Superior temporal gyrus (tissue), 1 donor: ENCODE results near the gene BCAR1.
"Not testable (repeated sequence)": the region's sequence is repeated elsewhere in the genome, so short reads cannot be mapped to it uniquely, and the experiment has no call there.

Source experiments
- DNase-seq: peaks from one replicate; pipeline ENCODE4 v3.0.0-alpha.2; 2016; ENCODE audit errors: extremely low spot score

The BCAR1 gene

GRCh38 chr16:75251280-75252048 lies at the start of gene BCAR1:
Gene BCAR1 (minus strand): TSS chr16:75251624. CDS start chr16:75251482, 142 bp downstream.
- DNase-seq = peak; percentile 84

- peak; percentile 56 for DNase-seq
Measured at GRCh38 chr16:75298267-75298666, 46.8 kb upstream of the BCAR1 start.

DNA sequence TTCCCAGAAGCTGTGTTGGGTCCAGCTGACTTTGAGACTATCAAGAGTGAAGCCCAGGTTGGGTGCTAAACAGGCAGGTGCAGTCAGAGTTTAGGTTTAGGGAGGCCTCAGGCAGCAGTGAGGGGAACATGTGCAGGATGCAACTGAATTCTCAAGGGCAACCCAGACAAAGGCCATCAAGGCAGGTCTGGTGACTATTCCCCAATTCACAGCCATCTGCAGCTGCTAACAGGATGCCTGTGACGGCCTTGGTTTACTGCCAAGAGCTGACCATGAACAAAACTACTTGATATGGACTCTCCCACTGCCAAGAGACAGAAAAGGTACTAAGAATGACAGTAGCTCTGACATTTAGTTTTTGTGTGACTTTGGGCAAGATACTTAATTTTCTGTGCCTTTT lies 45.2 kb upstream of the BCAR1 start:
- peak; percentile 75 for DNase-seq

DNA sequence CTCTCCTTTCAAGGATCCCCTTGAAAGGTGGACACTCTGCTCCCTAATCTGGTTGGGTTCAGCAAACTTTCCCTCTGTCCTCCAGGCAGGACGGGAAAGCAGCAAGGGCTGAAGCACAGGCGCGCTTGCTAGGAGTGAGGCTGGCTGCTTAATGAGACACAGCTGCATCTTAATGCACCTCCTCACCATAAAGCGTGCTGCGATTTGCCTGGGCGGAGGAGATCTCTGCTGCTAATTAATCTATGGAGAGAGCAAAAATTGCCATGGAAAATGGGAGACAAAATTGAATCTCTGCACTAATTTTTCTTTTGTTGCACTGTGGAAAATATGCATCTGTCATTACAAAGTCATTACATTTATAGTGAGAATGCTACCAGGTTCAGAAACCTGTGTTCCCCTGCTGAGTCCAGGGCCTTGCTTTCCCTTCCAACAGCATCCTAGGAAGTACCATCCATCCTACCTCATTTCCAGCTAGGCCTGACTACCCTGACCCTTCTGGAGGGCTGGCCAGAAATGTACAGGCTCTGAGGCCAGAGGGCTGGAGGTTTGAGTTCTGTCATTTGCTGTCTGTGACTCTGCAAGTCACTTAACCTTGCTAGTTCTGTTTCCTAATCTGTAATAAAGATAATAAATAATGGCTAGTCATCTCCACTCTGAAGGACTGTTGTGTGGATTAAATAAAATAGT lies 43.5 kb upstream of the BCAR1 start:
- DNase-seq = peak; percentile 6

DNA sequence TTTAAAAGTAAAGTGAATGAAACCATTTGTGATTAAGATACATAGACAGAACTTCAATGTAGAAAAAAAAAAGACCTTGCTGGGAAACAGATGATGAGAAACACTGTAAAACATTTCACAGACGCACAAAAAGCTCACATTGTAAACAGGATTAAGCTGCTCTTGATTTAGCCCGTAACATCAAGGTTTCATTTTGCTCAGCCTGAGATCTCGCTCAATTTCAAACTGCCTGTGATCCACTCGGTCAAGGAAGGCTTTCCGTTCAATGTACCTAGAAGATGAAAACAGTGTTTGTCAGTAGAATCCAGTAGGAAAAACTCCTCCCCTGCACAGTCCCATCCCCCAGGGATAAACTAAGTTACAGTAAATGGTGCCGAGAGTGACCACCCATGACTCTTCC lies 42.3 kb upstream of the BCAR1 start:
- DNase-seq = no peak

DNA sequence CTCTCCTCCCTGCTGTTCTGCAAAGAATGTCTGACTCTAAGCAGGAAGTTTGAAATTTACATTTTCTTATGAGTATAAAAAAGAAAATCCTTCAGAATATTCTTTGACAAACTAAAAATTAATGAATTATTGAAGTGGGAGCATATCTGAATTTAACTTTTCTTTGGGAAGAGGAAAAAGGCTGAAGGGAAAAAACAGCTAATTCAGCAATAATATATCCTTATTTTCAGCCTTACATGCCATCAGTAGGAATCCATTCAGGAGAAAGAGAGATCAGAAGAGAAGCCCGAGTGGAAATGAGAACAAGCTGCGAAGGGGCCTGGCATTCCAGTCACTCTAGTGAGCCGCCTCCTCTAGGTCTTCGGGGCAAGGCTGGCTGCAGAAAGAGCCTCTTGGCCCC lies 41.7 kb upstream of the BCAR1 start:
- no peak for DNase-seq

DNA sequence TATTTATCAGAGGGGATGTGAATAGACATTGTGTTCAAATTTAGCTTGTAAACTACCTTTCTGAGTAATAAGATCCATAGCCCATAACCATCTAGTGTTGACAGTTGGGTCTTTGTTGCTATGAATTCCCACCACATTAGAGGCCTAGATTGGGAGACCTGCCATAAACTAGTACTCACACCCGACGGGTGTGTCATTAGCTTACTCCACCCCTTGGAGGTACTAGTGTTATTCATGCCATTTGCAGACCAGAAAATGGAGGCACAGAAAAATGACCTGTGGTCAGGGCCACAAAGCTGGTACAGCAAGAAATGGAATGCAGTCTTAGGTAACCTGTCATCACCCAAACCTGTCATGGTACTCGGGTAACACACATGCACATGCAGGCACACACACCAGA lies 41.3 kb upstream of the BCAR1 start:
- DNase-seq = no peak

DNA sequence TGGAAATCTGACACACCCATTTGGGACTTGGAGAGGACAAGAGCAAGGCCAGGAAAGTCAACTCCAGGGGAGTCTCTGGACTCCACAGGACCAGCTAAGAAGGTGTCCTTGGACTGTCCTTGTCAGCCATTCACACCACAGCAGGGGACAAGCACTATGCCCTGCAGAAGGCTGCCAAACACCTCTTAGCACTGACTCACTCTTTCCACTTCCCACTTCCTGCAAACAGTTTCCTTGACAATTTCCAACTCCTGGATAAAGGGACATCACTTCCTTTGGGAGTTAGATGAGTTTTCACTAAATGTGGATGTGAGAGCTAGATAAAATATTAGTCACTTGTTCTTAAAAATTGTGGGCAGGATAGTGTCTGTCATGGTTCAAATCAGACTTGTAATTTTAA lies 37.8 kb upstream of the BCAR1 start:
- no peak for DNase-seq

DNA sequence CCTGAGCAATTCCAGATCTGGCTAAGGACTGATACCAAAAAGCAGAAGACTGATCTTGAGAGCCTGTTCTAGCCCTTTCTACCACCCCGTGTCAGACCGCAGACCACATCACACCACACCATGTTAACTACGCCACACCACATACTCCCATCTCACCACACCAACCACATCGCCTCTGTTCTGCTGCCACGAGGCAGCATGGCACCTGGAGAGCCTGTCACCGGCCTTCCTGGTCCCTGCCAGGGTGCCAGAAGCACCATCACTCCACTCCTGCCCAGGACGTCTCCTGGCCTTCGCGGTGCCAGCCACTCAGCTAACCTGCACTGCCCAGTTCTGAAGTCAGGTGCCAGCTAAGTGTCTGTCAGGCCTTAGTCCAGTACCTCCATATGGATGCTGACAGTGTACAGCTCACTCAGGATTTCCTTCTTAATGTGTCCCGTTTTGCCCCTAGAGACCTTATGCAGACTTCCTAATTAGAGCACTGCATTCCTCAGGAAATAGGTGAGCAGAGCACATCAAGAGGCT lies 37.2 kb upstream of the BCAR1 start:
- DNase-seq = no peak

GRCh38 chr16:75288181-75288580 lies 36.8 kb upstream of the BCAR1 start:
- DNase-seq = no peak

DNA sequence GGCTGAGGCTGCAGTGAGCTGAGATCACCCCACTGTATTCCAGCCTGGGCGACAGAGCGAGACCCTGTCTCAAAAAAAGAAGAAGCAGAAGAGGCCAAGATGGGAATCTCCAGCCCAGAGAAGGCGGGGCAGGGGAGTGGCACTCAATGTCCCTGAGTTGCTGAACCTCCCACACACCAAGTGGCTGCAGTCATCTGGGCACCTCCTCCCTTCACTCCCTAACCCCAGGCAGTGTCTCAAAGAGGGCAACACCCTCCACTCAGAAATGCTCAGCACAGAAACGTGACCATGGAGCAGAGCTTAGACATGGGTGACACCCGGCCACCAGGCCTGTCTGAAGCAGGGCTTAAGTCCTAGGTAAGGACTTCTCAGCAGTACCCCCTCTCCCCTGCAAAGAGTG lies 36.3 kb upstream of the BCAR1 start:
- DNase-seq = no peak

DNA sequence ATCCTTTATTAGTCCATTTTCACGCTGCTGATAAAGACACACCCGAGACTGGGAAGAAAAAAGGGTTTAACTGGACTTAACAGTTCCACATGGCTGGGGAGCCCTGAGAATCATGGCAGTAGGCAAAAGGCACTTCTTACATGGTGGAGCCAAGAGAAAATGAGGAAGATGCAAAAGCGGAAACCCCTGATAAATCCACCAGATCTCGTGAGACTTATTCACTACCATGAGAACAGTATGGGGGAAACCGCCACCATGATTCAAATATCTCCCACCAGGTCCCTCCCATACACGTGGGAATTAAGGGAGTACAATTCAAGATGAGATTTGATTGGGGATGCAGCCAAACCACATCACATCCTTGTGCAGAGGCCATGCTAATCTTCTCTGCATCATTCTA lies 35.0 kb upstream of the BCAR1 start:
- no peak for DNase-seq

DNA sequence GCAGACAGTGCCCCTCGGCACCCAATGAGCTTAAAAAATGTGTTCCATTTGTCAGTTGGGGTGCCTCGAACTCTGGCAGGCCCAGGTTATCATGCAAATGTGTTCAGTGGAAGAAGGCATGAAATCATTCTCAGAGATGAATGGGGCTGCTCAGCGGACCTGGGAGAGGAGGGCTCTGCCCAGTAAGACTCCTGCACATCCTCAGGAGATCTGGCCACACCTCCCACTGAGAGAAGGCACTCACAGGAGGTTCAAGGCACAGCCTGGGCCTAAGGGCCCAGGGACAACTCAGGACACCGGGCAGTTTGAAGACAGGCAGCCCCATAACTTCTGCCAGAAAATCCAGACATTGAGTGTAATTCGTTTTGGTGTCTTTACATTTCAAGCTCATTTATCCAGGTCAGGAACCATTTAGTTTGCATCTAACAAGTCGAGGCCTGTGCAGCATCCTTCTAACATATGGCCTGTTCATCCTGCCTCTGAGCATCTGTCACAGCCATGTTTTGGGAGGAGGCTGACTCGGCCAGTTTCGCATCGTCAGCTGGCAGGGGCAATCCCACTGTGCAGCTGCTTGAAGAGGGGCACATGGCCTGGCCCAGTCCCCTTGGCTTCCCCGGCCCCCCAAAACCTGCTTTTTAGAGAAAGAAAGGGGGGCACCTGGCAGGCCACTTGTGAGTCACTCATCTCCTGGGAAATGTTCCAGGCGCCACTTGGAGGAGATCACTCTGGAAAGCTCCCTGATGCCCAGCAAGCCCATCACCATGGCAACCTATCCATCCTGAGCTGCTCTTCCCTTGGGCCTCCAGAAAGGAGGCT lies 31.2 kb upstream of the BCAR1 start:
- DNase-seq = peak; percentile 53

DNA sequence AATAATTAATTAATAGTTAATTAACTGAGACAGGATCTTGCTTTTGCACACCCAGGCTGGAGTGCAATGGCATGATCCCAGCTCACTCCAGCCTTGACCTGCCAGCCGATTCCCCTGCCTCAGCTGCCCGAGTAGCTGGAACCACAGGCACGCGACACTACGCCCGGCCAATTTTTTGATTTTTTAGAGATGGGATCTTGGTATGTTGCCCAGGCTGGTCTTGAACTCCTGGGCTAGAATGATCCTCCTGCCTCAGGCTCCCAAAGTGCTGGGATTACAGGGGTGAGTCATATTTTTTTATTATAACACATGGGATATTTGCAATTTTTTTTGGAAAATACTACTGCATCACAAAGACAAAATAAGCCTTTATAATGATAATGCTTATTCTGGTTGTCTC lies 30.4 kb upstream of the BCAR1 start:
- DNase-seq = no peak

DNA sequence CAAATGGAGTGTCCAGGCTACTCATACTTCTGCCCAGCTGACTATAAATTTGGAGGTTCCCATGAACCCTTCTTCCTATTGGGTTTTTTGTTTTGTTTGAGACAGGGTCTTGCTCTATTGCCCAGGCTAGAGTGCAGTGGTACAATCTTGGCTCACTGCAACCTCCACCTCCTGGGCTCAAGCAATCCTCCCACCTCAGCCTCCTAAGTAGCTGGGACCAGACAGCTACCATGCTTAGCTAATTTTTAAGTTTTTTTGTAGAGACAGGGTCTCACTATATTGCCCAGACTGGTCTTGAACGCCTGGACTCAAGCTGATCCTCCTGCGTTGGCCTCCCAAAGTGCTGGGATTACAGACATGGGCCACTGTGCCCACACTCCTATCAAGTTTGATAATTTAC lies 29.6 kb upstream of the BCAR1 start:
- DNase-seq = not testable (repeated sequence)

- DNase-seq = no peak
Measured at GRCh38 chr16:75280331-75280804, 28.9 kb upstream of the BCAR1 start.

DNA sequence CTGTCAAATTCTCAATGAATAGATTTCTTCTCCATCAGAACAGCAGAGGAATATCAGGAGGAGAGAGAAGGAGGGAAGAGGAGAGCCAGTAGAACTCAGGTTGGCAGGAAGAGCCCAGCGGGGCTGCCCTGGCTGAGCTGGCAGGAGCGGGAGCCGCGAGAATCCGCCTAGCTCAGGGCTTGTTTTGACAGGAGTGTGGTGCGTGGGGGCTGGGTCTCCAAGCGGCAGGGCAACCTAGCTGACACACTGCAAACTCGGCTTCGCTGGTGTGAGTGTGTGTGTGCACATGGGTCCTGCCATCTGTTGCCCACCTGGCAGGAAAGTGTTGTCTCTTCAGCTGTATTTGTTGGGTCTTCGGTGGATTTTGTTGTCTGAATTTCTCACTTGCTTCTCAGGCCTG lies 27.9 kb upstream of the BCAR1 start:
- DNase-seq = no peak

DNA sequence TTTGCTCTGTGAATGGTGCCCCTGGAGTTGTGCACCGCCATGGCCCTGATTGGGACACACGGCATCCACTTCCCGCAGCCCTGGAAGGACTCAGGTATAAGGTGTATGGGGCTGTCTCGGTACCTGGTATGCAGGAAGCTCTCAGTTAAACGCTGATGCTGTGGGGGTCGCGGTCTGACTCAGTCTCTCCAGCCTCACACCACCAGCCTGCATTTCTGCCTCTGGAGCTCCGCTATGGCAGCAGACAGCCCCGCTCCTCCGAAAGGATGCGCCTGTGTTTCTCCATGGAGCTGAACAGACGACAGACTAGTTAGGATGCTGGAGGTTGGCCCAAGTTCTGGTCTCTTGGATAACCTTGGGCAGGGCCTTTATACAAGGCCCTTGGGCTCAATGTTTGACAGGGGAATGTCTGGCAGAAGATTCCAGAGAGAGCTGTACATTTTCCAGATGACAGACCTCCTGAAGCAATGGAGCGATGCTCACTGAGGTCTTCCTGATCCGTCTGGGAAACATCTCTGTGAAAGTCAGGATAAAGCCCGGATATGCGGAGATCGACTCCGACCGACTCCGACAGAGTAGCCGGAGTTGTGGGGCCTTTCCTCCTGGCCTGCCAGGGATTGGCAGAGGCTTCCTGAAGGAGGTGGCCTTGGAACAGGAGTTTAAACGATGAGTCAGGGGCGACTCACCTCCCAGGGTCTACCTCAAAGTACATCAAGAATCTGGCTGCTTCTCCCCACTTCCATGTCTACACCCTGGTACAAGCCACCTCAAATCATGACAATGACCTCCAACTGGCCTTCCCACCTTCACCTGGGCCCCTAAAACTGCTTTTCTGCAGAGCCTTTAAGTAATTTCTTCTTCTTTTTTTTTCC lies 21.9 kb upstream of the BCAR1 start:
- no peak for DNase-seq

DNA sequence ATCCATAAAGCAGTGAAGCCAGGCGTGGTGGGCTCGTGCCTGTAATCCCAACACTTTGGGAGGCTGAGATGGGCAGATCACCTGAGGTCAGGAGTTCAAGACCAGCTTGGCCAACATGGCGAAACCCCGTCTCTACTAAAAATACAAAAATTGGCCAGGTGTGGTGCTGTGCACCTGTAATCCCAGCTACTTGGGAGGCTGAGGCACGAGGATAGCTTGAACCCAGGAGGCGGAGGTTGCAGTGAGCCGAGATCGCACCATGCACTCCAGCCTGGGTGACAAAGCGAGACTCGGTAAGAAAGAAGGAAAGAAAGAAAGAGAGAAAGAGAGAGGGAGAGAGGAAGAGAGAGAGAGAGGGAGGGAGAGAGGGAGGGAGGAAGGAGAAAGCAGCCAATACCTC lies 21.2 kb upstream of the BCAR1 start:
- not testable (repeated sequence) for DNase-seq

- DNase-seq = no peak
Measured at GRCh38 chr16:75272097-75272551, 20.7 kb upstream of the BCAR1 start.

- DNase-seq = no peak
Measured at GRCh38 chr16:75271441-75272096, 20.1 kb upstream of the BCAR1 start.
